GM11168 (cell line): ENCODE measurements around the gene NELL2.
"Not testable (repeated sequence)": the region's sequence is repeated elsewhere in the genome, so short reads cannot be mapped to it uniquely, and the experiment has no call there.

Experiments used
- in situ Hi-C: fragments of 300-500 bp; cut with MboI; formaldehyde crosslinking; loops from one replicate; pipeline ENCODE4 v1.12.0; 2022; ENCODE audit warnings: low sequenced_read_pairs; ENCODE audit not compliant: unreplicated experiment

The NELL2 gene

DNA sequence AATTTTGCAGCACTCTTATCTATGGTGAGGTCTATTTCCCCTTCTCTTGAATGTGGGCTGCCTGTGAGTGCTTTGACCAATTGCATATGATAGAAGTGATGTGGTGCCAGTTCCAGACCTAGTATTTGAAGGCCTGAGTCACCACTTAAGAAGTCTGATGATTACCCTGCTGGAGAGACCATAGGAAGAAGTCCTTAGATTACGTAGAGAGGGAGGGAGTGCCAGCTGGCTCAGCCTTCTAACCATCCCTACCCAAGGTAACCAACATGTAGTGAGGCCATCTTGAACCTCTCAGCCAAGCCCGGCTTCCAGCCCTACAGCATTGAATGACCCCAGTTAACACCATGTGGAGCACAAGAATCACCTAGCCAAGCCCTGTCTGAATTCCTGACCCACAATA lies 166.9 kb downstream of the NELL2 start:
- in situ Hi-C loops: no loop called here

- in situ Hi-C loops: no loop called here
Measured at GRCh38 chr12:44708218-44708617, 167.9 kb downstream of the NELL2 start.

GRCh38 chr12:44703182-44703910 lies 172.8 kb downstream of the NELL2 start:
- in situ Hi-C loops: no loop called here

DNA sequence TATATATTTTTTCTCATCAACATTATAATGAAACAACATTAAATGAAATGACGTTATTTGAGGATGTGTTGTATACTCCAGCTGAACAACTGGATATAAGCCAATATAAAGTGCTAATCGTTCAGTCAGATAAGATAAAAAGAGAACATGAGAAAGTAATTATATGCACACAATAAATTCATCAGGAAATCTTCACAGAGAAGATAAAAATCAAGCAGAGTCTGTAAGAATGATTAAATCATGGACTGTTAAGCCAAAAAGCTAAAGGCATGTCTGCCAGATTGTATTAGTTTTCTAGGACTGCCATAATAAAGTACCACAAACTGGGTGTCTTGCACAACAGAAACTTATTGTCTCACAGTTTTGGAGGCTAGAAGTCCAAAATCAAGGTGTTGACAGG lies 178.6 kb downstream of the NELL2 start:
- in situ Hi-C loops: no loop called here

GRCh38 chr12:44696542-44696941 lies 179.6 kb downstream of the NELL2 start:
- in situ Hi-C loops: no loop called here

DNA sequence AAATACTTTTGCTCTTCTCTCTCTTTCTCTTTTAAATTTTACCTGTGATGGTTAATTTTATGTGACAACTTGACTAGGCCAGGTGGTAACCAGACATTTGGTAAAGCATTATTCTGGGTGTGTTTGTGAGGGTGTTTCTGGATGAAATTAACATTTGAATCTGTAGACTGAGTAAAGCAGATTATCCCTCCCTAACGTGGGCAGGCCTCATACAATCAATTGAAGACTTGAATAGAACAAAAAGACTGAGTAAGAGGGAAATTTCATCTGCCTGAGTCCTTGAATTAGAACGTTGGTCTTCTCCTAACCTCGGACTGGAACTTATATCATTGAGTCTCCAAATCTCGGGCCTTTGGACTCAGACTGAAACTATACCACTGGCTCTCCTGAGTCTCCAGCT lies 182.1 kb downstream of the NELL2 start:
- in situ Hi-C loops: no loop called here

GRCh38 chr12:44689587-44689986 lies 186.5 kb downstream of the NELL2 start:
- in situ Hi-C loops: no loop called here

DNA sequence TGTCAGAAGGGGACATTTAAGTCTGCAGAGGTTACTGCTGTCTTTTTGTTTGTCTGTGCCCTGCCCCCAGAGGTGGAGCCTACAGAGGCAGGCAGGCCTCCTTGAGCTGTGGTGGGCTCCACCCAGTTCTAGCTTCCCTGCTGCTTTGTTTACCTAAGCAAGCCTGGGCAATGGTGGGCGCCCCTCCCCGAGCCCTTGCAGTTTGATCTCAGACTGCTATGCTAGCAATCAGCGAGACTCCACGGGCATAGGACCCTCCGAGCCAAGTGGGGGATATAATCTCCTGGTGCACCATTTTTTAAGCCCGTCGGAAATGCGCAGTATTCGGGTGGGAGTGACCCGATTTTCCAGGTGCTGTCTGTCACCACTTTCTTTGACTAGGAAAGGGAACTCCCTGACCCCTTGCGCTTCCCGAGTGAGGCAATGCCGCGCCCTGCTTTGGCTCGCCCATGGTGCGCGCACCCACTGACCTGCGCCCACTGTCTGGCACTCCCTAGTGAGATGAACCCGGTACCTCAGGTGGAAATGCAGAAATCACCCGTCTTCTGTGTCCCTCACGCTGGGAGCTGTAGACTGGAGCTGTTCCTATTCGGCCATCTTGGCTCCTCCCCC lies 189.2 kb downstream of the NELL2 start:
- in situ Hi-C loops: not testable (repeated sequence)

- in situ Hi-C loops: no loop called here
Measured at GRCh38 chr12:44677724-44678123, 198.4 kb downstream of the NELL2 start.

DNA sequence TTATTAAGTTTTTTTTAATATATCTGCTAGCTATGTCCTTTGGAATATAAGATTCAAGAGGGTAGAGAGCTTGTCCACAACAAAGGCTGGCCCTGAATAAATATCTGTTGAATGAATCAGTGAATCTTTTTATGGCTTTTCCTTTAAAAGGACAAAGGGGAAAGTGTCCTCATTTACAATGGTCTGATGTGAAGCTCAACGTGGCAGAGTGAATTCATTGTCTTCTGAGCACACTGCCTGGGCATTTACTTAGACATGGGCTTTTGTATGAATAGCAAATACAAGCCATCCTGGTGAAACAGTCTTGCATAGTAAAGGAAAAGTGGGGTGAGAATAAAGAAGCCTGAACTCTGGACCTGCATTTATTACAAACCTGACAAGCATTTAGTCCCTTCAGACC lies 201.2 kb downstream of the NELL2 start:
- in situ Hi-C loops: no loop called here

DNA sequence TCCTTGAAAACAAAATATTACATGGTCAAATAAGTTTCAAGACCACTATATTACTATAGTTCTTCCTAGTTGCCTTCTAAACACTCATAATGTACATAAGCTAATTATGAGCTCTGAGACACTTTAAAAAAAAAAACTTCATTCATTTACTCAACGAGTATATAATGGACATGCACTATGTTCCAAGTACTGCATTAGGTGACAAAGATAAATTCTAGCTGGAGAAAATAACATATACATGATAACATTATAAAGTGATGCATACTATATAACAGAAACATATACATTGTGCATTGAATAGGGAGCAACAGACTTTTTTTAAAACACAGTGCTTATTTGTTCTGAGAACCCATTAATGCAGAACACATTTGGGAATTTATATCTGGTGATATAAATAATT lies 202.3 kb downstream of the NELL2 start:
- in situ Hi-C loops: no loop called here

GRCh38 chr12:44672042-44672441 lies 204.1 kb downstream of the NELL2 start:
- in situ Hi-C loops: no loop called here

GRCh38 chr12:44668443-44668842 lies 207.7 kb downstream of the NELL2 start:
- in situ Hi-C loops: no loop called here

DNA sequence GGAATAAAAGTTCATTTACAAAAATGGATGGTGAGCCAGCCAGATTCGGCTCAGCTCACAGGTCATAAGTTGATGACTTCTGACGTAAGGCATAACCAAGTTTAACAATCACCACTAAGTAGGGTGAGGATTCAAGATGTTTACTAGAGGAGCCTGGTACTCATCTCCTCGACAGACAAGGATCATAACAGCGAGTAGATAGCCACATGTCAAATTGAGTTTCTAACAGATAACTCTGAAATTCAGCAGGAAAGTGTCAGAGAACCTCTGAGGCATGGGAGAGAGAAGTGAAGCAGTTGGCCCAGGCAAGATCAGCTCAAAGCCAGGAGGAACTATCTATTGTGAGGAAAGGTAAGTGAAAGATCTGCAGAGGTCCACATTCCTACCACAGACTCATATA lies 208.7 kb downstream of the NELL2 start:
- in situ Hi-C loops: no loop called here

- in situ Hi-C loops: no loop called here
Measured at GRCh38 chr12:44663291-44663690, 212.8 kb downstream of the NELL2 start.

DNA sequence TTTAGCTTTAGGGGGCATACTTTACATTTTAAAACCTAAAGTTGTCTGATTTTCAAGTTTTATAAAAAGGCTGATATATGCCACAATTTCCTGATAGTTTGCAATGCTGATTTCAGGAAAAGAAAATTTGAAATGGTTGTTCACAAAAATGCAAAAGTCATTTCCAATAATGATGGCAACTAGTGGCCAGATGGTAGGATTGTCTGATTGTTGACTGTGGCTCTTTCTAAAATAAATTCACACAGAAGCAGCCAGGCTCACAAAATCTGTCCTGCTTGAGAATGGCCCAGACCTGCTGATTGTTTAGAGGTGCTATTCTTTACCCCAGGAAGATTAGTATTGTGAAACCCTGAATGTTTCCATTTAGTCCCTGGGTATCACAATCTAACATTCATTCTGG lies 220.3 kb downstream of the NELL2 start:
- in situ Hi-C loops: no loop called here

DNA sequence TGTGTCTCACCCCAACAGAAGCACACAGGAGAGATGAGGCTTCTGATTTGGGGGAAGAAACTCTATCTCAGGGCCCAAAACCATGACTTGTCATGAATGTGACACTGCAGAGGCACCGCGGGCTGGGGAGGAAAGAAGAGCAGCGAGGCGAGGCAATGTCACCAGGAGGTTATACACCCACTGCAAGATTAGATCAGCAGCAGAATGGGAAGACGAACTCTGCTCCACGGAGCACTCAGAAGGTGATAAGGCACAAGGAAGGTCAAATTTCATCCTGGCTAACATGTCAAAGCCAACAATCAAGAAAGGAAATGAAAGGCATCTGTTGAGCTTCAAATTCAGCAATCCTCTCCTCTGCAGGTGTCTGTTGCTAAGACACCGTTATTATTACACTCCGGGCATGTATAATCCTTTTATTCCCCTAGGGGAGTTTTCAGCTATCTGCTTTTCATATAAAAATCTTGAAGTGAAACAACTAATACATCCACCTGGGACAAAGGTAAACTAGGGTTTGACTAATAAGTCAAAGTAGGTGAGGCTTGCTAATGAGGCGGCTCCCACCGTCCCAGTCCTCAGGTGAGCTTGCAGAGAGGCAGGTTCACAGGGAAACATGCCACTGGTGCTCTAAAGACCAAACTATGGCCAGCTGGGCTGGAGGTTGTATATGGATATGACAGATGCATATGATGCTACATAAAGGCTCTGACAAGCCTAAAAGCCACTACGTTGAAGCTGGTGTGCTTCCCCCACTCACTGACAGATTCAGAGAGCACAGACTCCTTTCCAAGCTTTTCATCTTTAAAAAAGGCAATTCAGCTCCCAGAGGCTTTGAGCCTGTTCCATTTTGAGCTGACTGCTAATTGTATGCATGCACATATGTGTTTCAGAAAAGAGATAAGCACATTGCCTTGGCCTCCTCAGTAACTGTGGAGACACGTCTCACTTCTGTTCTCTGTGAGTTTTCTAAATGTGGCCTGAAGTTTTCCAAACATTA lies 221.2 kb downstream of the NELL2 start:
- in situ Hi-C loops: no loop called here

- in situ Hi-C loops: no loop called here
Measured at GRCh38 chr12:44653861-44654527, 222.1 kb downstream of the NELL2 start.

- in situ Hi-C loops: no loop called here
Measured at GRCh38 chr12:44649693-44650092, 226.4 kb downstream of the NELL2 start.

- in situ Hi-C loops: no loop called here
Measured at GRCh38 chr12:44647917-44648690, 228.0 kb downstream of the NELL2 start.
